ENCODE measurements around the gene NADK2.

- no peak for TF ChIP-seq EZH2phosphoT487 (IDR thresholded peaks at IDR 0.05; ENCODE audit: insufficient read depth, low read depth)
- TF ChIP-seq EZH2 (IDR thresholded peaks at IDR 0.05; ENCODE audit: insufficient read depth, poor library complexity, severe bottlenecking), result no peak
These were observed 85.1 kb downstream of the NADK2 start for GRCh38 chr5:36156619-36157018.

Data from GM23248 (cell line).